SKM-1 treated with dmso at 0.1 percent for 144 hours (cell line): ENCODE measurements around the gene BRSK2.
"Not testable (repeated sequence)": the region's sequence is repeated elsewhere in the genome, so short reads cannot be mapped to it uniquely, and the experiment has no call there.

Source experiments
- DNase-seq: peaks from one replicate; lab custom pipeline; 2025; ENCODE audit not compliant: unreplicated experiment; lab: John Stamatoyannopoulos, UW

Gene BRSK2

GRCh38 chr11:1407668-1408067, 17.9 kb downstream of the BRSK2 start:
- no peak for DNase-seq

DNA sequence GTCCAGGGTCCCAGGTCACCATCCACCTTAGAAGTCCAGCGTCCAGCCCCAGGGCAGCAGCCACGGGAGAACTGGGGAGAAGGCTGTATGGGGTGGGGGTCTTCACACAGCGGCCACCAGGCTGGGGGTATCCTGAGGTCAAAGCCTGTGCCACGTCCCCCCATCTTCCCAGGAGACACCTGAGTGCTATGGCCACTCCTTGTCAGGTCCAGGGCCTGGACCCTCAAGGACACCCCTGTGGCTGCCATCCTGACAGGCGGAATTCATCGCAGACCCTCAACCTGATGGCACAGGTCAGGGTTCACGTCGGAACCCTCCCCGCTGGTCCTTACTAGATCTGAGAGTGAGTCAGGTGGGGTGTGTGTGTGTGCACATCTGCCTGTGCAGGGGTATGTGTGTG, 18.6 kb downstream of the BRSK2 start:
- DNase-seq = no peak

DNA sequence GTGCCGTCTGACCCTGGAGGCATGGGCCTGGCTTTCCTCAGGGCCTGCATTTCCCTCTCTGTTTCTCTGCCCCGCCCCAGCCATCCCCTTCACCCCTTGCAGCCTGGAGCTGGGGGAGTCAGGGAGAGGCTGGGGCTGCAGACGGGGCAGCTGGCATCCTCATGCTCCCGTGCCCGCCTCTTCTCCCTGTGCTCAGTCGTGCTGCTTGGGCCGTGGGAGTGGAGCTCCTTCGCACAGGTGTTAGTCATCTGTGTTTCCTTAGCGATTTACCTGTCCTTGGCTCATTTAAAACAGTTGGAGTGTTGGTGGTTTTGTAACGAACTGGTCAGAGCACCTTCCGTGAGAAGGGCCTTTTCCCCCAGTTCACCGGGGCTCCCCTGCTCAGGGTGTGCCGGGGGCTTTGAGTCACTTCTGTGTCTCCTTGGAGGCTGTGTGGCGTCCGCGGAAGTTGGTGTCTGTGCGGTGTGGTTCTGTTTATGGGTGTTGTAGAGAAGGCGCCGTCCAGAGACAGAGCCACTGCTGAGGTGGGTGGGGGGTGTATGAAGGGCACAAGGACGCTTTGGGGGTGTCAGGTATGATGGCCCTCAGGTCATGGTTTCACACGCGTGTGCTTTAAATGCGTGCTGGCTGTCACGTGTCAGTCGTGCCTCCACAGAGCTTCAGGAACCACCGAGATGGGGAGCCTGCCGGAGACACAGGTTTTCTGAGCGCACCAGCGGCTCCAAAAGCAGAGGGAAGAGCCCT, 19.5 kb downstream of the BRSK2 start:
- no peak for DNase-seq

GRCh38 chr11:1409852-1410125, 20.1 kb downstream of the BRSK2 start:
- not testable (repeated sequence) for DNase-seq

DNA sequence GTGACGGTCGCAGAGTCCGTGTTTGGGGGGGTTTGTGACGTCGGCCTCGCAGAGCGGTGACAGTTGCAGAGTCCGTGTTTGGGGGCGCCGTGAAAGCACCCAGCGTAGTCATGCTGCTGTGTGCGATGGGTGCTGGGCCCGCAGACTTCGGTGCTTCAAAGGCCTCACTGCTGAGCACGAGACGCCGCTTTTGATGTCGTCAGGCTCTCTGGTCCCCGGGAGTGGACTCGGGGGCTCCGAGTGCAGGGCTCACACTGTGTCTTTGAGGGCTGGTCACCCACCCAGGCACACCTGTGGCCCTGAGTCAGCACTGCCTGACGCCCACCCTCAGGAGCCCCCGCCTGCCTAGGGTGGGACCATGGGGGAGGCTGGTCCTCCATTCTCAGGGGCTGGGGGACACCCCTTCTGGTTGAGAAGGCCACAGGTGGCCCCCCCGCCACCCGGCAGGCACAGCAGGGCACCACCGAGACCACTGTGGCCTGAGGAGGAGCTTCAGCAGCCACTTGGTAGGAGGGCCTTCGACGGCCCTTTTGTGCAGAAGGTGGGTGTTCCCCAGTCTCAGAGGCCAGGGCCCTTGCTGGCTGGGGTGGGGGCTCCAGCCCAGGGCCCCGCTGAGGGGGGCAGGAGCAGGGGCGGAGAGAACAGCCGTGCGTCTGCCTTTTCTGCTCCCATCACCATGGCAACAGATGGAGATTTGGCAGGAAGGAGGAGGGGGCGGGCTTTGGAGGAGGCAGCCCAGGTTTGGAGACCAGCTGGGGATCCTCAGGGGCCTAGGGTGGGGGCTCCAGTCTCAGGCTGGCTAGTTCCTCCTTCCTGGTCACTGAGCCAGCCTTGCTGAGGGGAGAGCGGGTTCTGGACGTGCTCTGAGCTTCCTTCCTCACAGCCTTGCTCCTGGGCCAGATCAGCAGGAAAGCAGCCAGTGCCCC, 20.9 kb downstream of the BRSK2 start:
- DNase-seq = no peak

- no peak for DNase-seq
Observed at GRCh38 chr11:1411301-1411700, 21.6 kb downstream of the BRSK2 start.

- not testable (repeated sequence) for DNase-seq
Observed at GRCh38 chr11:1411739-1412138, 22.0 kb downstream of the BRSK2 start.

GRCh38 chr11:1412377-1413095, 22.8 kb downstream of the BRSK2 start:
- DNase-seq = no peak

DNA sequence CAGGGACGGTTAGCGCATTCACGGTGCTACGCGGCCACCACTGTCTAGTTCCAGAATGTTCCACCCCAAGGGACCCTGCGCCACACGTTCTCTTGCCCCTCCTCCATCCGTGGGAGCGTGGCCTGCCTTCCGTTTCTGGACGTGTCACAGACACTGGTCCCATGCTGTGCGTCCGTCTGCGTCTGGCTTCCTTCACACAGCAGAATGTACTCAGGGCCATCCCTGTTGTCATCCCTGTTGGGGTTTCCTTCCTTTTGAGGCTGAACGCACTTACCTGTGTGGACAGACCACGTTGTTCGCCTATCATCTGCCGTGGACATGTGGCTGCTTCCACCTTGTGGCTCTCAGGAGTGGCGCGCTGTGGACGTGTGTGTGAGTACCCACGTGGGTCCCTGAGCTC, 24.9 kb downstream of the BRSK2 start:
- no peak for DNase-seq

- no peak for DNase-seq
Observed at GRCh38 chr11:1415631-1416030, 25.9 kb downstream of the BRSK2 start.

- DNase-seq = not testable (repeated sequence)
Observed at GRCh38 chr11:1418192-1418795, 28.6 kb downstream of the BRSK2 start.

GRCh38 chr11:1419811-1420210, 30.1 kb downstream of the BRSK2 start:
- DNase-seq = no peak

GRCh38 chr11:1421291-1421690, 31.6 kb downstream of the BRSK2 start:
- DNase-seq = no peak

DNA sequence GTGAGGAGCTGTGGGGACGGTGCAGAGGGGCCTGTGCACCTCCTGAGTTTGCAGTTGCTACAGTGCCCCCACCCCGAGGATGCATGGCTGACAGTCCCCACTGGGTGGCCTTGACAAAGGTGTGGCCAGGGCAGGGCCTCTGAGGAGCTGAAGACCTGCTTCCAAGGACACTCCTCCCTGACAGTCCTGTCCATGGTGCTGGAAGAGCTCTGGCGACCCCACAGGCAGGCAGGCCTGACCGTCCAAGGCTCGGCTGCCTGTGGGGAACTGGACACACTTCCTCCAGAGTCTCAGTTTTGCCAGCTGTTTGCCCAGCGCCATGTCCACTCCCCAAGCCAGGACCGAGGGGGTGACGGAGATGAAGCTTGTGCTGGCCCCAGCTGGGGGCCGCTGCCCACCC, 32.7 kb downstream of the BRSK2 start:
- no peak for DNase-seq

GRCh38 chr11:1422981-1423380, 33.2 kb downstream of the BRSK2 start:
- DNase-seq = no peak

GRCh38 chr11:1423406-1423805, 33.7 kb downstream of the BRSK2 start:
- DNase-seq = not testable (repeated sequence)

DNA sequence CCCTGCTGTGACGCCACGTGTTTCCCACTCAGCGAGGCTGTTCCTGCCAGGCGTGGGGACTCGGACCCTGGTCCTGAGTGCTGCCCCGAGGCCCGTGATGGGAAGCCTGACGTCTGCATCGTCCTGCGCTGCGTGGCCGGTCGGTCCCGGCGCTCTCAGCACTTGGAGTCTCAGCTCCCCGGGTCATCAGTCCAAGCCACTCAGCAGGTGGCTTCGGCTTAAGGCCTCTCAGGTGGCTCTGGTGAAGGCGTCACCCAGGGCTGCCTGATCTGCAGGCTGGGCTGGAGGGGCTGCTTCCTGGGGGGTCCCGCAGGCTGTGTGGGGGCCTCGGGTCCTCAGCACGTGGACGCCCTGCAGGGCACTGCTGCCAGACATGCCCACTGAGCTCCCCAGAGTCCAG, 35.3 kb downstream of the BRSK2 start:
- no peak for DNase-seq

GRCh38 chr11:1425439-1425838, 35.7 kb downstream of the BRSK2 start:
- no peak for DNase-seq

DNA sequence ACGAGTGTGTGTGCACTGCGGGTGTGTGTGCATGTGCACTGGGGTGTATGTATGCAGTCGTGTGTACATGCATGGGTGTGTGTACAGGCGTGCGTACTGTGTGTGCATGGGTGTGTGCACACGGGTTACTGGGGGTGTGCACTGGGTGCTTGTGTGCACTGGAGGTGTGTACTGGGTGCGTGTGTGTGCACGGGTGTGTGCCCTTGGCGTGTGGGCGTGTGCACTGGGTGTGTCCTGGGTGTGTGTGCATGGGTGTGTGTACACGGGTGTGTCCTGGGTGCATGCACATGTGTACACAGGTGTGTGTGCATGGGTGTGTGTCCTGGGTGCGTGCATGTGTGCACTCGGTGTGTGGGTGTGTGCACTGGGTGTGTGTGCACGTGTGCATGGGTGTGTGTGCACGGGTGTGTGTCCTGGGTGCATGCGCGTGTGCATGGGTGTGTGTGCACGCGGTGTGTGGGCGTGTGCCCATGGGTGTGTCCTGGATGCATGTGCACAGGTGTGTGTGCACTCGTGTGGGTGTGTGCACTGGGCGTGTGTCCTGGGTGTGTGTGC, 39.1 kb downstream of the BRSK2 start:
- no peak for DNase-seq

GRCh38 chr11:1433568-1433967, 43.8 kb downstream of the BRSK2 start:
- no peak for DNase-seq
